HG02943 (cell line): Measurements from ENCODE around the gene TMA7B.

Experiments
- ATAC-seq: cut with Tn5 transposase; IDR thresholded peaks from one replicate; pipeline ENCODE4 v1.9.1; 2021; ENCODE audit warnings: mild to moderate bottlenecking, low read depth, moderate library complexity; ENCODE audit not compliant: unreplicated experiment

Gene TMA7B

DNA sequence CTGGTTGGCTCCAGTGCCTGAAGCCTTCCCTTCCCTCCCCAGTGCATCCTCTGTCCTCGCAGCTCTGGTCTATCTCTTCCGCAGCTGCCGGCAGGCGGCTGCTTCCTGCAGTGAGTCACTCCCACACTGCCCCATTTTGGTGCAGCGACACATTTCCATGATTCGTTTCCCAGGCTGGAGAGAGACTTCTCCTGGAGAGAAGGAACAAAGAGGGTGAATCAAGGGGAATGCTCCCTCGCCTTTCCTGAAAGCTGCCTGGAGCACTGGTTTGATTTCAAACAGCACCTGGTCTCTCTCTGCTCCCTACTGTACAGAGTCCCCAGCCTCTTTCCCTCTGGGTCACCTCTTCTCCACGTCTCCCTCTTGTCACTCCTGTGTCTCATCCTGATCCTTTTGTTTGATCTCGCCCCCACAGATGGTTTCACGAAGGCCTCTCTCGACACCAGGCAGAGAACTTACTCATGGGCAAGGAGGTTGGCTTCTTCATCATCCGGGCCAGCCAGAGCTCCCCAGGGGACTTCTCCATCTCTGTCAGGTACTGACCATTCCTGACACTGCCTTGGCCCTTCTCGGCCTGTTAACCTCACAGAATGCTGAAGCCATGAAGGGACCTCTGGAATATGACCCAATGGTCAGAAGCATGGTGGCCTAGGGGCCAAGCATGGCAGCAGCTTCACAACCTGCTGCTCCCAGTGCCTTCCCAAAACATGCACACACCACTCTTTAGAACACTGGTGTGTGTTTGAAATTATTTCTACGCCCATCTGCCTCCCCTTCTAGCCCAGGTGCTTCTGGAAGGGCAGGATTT lies at the start of gene TMA7B:
TSS of gene TMA7B (plus strand) at position 758 of the 808 bp plus-strand sequence. CDS start 3,978 bp downstream, outside the sequence.
- ATAC-seq = no peak

DNA sequence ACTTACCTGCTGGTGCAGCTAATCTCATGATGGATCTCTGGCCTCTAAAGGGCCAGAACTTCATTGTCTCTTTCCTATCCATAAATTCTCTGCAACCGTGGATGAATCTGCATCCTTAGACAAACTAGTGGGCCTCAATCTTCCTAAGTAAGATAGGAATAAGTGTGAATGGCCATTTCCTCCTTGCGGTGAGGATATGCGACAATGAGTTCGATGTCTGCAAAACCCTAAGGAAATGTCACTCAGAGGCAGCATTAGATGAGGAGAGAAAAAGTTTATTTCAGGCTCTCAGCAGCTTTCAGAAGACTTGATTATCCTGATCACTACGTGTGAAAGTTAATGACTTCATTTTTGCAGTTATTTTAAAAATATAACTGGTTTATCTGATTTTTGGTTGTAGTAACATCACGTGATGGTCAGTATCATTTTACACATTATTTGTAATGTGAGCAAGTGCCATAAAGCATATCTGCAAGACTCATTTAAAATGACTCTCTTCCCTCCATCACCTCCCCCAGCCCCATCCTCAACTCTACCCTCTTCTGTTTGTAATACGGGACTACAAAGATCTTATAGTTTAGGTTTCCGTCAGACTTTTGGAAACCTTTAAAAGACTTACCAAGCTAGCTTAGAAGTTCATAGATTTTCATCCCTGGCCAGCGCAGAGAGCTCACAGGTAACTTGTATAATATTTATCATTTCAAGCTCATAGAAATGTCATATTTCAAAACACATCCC lies 49.2 kb upstream of the TMA7B start:
- ATAC-seq = no peak

DNA sequence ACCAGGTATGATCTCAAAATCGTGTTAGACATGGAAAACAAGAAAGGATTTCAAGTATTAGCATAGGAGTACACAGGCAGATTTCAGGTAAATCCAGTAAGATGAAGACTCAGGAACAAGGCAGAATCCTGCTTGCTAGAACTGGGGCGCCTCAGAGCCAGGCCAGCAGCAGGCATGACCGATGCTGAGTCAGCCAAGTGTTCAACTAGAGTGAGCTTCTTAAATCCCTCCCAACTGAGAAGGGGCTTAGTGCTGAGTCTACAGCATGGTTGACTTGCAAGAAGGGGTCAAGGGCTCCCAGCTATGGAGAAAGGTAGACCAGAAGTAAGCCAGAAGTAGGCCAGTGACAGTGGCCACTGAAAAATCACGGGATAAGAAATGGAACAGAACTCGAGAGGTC lies 46.9 kb upstream of the TMA7B start:
- ATAC-seq = no peak

DNA sequence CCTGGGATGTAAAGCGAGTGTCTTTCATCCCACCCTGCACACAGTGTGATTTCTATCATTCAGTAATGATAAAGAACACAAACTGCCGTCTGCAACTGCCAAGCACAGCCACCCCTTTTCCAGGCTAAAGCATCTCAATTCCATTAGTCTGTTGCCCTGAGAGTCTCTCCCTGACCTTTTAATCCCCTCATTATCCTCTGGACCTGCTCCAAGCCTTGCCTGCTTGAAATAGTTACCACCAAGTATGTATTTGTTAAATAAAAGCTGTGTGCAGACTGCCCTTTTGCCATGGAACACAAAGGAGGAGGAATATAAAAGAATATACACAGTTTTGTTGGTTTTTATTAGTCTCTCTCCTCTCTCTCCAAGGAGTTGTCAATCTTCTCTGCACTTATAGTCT lies 46.3 kb upstream of the TMA7B start:
- no peak for ATAC-seq

DNA sequence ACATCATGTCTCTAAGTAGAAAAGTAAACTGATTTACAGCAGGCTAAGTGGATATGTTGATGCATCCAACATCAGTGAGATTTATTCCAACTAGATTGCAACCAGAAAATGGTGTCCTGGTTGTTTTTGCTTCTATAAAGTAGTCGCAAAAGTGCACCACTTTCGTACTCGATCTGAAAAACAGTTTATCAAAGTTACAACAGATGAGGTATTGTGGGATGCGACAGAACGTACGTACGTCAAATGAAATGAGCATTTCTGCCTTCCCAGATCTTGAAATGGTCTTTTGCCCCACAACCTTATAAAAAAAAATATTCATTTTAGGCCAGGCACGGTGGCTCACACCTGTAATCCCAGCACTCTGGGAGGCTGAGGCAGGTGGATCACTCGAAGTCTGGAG lies 45.6 kb upstream of the TMA7B start:
- ATAC-seq = no peak

DNA sequence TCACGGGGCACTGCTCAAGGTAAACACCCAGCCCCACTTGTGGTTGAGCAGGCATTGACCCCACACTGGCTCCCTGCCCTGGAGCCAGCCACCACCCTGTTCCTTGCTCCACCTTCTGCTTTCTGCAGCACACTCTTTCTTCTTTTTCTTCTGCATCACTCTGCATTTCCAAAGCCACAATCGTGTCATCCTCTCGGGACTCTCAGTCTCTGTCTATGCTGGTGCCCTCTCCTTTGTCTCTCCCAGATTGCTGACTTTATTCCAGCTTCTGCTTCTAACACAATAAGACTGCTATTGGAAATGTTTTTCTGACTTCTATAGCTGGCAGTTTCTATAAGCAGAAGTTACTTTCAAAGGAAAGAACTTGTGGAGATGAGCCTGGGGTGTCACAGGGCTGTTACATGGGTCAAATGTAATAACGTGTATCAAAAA lies 44.9 kb upstream of the TMA7B start:
- no peak for ATAC-seq

DNA sequence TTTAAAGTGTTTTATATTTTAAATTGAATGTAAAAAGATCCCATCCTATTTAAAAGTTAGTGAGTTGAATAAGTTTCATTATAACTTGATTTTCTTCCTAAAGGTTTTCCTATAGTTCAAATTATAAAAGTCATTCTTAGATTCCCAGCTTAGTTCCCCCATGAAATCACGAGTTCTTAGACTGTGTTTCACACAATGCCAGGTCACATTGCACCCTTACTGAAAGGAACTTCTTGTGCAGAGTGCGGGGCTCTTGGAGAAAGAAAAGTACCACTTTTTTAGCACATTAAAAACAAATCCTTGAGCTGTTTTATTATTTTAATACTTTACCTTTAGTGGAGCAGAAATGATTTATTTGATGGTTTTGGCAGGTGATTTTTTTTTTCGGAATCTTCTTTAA lies 43.7 kb upstream of the TMA7B start:
- ATAC-seq = no peak

DNA sequence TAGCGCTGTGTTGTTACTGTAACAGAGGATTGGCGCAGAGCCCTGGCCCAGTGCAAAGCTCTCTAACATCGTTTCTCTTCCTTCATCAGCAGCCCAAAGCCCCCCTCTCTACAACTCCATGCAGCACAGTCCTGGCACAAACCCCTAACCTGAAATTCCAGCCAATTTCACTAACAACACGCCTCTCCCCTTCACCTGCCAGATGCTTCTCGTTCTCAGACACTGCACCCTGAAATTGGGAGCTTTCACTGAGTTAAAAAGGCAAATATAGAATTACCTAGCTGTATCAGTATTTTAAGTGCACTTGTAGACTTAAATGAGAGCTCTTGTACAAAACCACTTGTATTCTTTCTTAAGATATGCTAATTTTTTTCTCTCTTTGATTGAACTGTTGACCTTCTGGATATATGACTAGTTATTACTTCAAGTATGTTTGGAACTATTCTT lies 43.0 kb upstream of the TMA7B start:
- no peak for ATAC-seq

DNA sequence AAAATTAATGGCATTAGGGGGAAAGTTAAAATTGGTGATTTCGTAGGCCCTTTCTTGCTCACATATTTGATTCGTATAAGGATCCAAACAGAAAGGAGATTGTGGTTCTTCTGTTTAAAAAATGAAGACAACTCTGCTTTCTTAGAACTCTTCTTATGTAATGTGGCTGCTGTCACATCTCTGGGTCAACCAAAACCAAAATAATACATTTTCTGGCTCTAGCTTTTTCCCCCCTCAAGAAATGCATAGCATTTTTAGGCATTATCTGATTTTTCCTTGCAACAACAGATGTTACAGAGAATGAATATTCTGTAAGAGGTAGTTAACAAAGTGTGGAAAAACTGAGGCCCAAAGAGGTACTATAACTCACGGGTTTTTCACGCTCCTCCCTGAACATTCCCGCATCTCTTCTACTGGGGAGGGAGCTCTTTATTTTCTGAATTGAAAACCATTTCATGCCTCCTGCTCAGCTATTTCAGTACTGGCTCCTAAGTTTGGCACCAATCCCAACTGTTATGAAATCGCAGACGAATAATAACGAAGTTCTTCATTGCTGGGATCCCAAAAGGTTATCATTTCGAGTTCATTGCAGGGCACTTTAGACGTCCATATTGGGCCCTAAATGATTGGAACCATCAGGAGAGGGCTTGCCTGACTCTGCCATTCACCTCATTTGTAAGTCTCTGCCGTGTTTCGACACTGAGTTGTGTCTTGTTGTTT lies 42.3 kb upstream of the TMA7B start:
- no peak for ATAC-seq

DNA sequence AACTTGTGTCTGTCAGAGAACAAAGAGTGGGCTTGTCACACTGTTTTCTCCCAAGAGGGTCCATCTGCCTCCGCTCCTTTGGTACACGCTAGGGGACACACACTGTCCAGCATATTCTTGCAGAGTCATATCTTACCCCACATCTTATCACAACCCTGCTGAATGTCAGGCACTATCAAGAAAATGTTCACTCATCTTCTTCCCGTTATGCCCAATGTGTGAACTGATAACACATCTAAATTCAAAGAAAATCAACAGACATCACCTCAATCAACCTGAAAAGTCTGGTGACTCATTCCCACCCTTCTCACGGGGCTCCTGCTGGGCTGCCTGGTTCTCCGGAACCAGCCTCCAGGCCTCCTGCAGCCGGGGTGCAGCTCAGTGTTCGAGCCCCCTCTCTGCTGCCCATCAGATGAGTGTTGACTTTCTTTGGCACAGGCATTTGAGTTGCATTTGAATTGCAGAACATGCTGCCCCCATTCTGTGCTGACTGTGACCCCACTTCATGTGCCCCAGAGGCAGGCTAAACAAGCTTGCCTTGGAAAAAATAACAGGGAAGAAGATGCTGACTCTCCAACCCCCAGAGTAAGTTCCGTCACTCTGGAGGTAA lies 40.0 kb upstream of the TMA7B start:
- no peak for ATAC-seq

DNA sequence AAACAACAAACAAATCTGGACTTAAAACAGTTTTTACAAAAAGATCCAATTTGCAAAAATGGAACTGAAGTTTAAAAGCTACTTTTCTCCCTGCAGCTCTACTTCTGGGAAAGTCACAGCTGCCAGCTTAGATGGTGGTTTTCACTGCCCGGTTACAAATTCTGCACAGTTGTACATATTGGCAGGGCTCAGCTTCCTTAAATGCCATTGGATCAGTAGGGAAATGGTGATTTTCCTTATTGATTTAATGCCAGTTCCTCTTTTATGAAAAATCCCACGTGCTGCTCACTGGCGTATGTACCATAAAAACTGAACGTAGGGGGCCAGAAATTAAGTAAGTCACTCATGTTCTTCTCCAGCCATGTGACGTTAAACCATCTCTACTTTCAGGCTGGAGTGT lies 36.5 kb upstream of the TMA7B start:
- ATAC-seq = no peak

DNA sequence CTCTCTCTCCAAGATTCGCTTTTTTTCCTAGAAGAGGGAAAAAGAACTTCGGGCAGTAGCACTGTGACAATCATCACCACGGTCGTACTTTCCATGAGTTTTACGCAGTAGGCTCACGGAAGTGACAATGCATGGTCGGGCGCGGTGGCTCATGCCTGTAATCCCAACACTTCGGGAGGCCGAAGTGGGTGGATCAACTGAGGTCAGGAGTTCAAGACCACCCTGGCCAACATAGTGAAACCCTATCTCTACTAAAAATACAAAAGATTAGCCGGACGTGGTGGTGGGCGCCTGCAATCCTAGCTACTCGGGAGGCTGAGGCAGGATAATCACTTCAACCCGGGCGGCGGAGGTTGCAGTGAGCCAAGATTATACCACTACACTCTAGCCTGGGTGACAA lies 35.9 kb upstream of the TMA7B start:
- no peak for ATAC-seq

DNA sequence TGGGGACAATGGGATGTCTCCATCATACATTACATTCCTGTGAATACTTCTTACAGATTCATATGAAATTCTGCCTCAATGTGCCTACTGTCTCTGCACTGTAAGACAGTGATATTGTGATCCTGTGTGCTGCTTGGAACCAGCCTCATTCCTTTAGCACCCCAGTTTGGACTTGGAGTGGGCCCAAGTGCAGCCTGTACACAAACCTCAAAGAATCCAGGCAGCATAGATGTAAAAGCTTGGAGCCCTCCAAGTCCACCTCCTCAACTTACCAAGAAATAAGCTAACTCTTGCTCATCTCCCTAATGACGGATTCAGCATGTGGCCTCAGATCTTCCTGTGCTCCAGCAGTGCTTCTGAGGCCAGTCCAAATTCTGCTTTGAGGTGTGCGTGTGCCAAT lies 34.9 kb upstream of the TMA7B start:
- no peak for ATAC-seq

DNA sequence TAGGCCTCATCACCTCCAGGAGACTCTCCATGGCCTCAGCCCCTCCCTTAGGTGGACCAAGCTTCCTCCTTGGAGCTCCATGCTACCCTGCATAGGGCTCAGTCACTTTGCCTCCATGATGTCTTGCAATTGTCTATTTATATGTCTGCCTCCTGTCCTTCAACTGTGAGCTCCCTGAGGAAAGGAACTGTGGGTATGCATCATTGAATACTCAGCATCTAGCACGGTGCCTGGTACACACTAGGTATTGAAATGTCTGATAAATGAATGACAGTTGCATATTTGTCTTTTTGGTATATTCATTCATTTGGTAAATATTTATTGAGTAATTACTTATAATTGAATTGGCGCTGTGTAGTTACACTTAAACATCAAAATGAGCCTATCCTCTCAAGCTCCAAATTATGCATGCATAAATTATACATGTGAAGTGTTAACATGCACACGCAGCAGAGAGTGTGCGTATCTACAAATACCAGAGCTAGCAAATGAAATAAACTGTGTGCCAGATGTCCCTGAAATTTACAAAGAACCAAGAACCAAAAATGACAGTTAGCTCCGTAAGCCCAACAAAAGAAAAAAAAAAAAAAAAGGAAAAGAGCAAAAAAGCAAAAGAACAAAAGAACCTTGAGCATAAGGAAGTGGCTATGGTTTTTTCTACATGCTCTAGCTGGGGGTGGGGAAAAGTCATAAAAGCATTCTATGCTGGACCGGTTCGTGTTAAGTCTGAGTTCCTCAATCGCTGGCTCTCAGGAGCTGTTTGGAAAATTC lies 34.1 kb upstream of the TMA7B start:
- ATAC-seq = no peak

DNA sequence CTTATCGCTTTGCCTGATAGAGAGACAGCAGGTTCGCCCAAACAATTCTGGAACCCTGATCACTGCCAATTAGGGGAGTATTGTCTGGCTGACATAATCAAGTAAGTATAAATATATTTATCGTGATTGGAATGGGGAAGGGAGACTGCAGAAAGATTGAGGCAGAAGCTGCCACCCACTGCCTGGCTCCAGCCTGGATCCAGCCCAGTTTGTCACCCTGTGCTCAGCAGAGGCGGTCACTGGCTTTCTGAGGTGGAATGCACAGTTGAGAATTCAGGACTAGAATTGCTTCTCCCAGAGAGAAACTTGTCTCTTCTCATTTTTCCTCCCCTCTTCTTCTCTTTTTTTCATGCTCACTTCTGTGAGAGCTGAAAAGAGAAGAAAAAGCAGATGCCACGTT lies 33.4 kb upstream of the TMA7B start:
- no peak for ATAC-seq

DNA sequence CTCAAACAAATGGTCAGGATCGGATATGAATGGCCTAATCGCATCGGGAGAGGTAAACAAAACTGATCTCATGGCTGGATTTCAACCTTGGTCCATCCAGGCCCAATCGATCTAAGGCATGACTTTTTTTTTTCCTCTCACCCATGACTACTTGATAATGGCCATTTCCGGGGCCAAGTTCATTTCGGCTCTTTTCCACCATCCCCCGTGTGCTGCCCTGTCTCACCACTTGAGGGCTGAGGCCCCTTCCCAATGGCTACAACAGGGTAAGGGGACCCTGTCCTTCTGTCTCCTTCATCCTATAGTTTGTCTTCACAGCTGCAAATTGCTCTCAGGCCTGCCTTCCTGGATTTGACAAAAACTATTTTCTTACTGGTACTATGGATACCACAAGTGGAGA lies 32.7 kb upstream of the TMA7B start:
- no peak for ATAC-seq

DNA sequence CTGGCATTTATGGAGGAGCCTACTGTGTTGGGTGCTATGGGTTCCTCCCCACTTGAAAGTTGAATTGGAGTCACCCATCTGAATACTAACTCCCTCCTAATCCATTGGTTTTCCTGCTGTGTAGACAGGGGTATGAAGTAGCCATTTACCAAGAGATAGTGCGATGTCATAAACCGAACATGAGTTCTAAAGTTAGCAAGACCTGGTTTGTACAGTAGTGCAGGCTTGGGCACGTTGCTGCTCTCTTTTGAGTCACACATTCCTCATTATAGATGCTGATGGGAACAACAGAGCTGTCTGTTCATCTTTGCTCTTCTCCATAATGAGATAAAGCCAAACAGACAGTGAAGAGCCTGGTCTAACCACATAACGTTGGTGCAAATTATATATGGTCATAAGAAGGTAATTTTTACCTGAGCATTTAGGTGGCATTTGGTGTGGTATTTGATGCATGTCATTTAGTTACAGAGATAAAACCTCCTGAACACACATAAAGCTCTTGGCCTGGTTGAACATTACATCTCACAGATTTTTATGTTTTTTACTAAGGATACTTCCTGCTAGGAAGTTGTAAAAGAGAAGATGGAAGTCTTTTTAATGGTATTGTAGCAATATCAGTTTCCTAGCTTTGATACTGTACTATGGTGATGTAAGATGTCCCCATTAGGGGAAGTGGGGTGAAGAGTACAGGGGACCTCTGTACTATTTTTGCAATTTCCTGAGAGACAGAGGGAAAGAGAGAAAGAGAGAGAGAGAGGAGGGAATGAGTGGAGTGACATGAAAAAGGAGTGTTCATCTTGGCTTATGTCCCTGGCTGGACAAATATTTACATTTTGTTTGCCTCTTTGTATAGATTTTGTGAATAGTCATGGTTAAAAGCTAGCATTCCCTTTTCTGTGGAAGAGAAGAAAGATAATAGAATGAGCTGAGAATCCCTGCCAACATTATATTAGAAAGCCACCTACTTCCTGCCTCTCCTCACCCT lies 31.4 kb upstream of the TMA7B start:
- ATAC-seq = no peak

DNA sequence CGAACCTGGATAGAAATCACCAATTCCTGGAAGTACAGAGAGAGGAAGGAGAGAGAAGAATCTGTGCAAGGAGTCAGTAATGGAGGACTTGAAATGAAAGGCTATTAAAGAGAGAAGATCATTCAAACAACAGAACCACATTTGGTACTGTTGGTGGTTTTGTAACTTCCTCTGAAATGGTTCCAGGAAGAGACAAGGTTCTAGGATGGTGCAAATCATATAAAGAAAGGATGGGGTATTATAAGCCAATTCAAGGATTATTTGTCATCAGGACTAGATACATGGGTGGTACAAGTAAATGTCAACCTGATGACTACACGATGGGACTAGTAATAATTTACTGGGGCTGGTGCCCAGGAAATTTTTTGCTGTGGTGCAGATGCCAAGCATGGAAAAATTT lies 28.9 kb upstream of the TMA7B start:
- no peak for ATAC-seq

DNA sequence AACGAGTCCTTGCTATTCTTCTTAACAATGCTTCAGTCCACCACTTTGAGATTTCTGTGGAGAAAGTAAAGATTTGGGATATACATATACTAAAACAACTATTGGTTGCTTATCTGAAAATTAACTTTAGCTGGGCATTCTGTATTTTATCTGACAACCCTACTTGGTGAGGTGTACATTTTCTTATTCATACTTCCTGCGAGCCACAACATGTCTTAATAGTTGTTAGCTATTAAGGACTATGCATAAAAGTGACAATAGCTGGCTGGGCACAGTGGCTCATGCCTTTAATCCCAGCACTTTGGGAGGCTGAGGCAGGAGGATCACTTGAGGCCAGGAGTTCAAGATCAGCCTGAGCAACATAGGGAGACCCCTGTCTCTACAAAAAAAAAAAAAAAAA lies 28.0 kb upstream of the TMA7B start:
- no peak for ATAC-seq
